ENCODE data around the gene MAGI2.

DNA sequence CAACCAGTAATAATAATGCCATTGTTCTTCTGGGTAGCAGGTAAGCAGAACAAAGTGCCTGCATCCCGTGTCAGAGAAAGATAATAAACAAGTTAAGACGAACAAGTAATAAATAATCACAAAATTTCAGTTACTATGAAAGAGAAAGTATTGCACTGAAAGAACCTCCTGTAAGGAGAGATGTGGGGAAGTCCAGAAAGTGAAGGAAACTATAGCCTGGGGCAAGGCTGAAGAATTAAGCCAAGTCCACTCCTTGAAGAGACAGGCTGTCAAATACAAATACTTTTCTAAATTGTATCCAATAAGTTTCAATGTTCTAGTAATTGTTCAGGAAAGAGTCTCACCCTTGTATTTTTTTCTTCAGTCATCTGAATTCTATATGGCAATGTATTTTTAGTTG is 611.4 kb downstream of the MAGI2 start:
- TF ChIP-seq POLR2A (IDR thresholded peaks at IDR 0.05): no peak
- TF ChIP-seq, protein P1, sequence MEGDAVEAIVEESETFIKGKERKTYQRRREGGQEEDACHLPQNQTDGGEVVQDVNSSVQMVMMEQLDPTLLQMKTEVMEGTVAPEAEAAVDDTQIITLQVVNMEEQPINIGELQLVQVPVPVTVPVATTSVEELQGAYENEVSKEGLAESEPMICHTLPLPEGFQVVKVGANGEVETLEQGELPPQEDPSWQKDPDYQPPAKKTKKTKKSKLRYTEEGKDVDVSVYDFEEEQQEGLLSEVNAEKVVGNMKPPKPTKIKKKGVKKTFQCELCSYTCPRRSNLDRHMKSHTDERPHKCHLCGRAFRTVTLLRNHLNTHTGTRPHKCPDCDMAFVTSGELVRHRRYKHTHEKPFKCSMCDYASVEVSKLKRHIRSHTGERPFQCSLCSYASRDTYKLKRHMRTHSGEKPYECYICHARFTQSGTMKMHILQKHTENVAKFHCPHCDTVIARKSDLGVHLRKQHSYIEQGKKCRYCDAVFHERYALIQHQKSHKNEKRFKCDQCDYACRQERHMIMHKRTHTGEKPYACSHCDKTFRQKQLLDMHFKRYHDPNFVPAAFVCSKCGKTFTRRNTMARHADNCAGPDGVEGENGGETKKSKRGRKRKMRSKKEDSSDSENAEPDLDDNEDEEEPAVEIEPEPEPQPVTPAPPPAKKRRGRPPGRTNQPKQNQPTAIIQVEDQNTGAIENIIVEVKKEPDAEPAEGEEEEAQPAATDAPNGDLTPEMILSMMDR (IDR thresholded peaks at IDR 0.05): no peak
- no peak for TF ChIP-seq EP300 (IDR thresholded peaks at IDR 0.05)
- TF ChIP-seq POLR2AphosphoS5 (IDR thresholded peaks at IDR 0.05): no peak
